Liver (tissue), 9 donors: ENCODE results near the gene KIAA1614. TPM values are rescaled to one million over a fixed set of nuclear protein-coding genes. Genes with fewer than 3 reads are reported as not detected.

Experiments
- DNase-seq: peaks from one replicate; pipeline ENCODE4 v3.0.0-alpha.2; 2017; ENCODE audit warnings: low spot score
- H3K27ac ChIP-seq, 2 donors: one replicate each; pipeline ENCODE4 v1.7.0; 2013; ENCODE audit warnings: inconsistent platforms in 2 of 2, low read length in 2 of 2, control low read depth in 1 of 2, low read depth in 1 of 2, mild to moderate bottlenecking in 1 of 2
- H3K27me3 ChIP-seq, 4 donors: one replicate each; pipeline versions ENCODE4 v1.6.1 to v1.7.0; 2013; ENCODE audit warnings: low read length in 3 of 4, inconsistent platforms in 1 of 4, mild to moderate bottlenecking in 1 of 4, moderate library complexity in 1 of 4; ENCODE audit not compliant: control insufficient read depth in 4 of 4, insufficient read depth in 4 of 4
- H3K36me3 ChIP-seq, 4 donors: one replicate each; pipeline versions ENCODE4 v1.6.1 to v1.7.0; 2013; ENCODE audit warnings: low read length in 3 of 4, mild to moderate bottlenecking in 3 of 4, low read depth in 1 of 4, moderate library complexity in 1 of 4; ENCODE audit not compliant: control insufficient read depth in 4 of 4, insufficient read depth in 3 of 4
- H3K4me1 ChIP-seq, 4 donors: one replicate each; pipeline versions ENCODE4 v1.6.1 to v1.7.0; 2013; ENCODE audit warnings: low read length in 3 of 4, mild to moderate bottlenecking in 3 of 4, moderate library complexity in 1 of 4; ENCODE audit not compliant: control insufficient read depth in 4 of 4, insufficient read depth in 4 of 4
- H3K4me3 ChIP-seq, 3 donors: one replicate each; pipeline versions ENCODE4 v1.6.1 to v1.7.0; 2013; ENCODE audit warnings: low read length in 3 of 3, control low read depth in 1 of 3, low read depth in 1 of 3, mild to moderate bottlenecking in 1 of 3
- H3K9ac ChIP-seq, 2 donors: one replicate each; pipeline ENCODE4 v1.7.0; 2013; ENCODE audit warnings: low read length in 2 of 2, mild to moderate bottlenecking in 2 of 2, moderate library complexity in 2 of 2, control low read depth in 1 of 2, low read depth in 1 of 2
- H3K9me3 ChIP-seq, 4 donors: one replicate each; pipeline versions ENCODE4 v1.6.1 to v1.7.0; 2013; ENCODE audit warnings: low read length in 3 of 4; ENCODE audit not compliant: control insufficient read depth in 4 of 4
- FOXA1 ChIP-seq: IDR thresholded peaks from 2 replicates; pipeline ENCODE4 v1.6.1; 2016; ENCODE audit warnings: antibody characterized with exemption
- FOXA2 ChIP-seq: IDR thresholded peaks from 2 replicates; pipeline ENCODE4 v1.6.1; 2016; ENCODE audit warnings: antibody characterized with exemption
- GABPA ChIP-seq, 2 donors: IDR thresholded peaks in 1 of 2; conservative IDR thresholded peaks in 1 of 2; 2 replicates each; pipeline ENCODE4 v1.6.1; 2016; ENCODE audit warnings: antibody characterized with exemption in 2 of 2, mild to moderate bottlenecking in 1 of 2, moderate library complexity in 1 of 2
- HNF4G ChIP-seq: IDR thresholded peaks from 2 replicates; pipeline ENCODE4 v1.6.1; 2016; ENCODE audit warnings: antibody characterized with exemption
- NR2F2 ChIP-seq: IDR thresholded peaks from 2 replicates; pipeline ENCODE4 v1.6.1; 2016; ENCODE audit warnings: antibody characterized with exemption
- SP1 ChIP-seq: IDR thresholded peaks from 2 replicates; pipeline ENCODE4 v1.6.1; 2018; ENCODE audit warnings: antibody characterized with exemption, mild to moderate bottlenecking
- TAF1 ChIP-seq: conservative IDR thresholded peaks from 2 replicates; pipeline ENCODE4 v1.6.1; 2016; ENCODE audit warnings: antibody characterized with exemption, mild to moderate bottlenecking
- YY1 ChIP-seq: IDR thresholded peaks from 2 replicates; pipeline ENCODE4 v1.6.1; 2016; ENCODE audit warnings: antibody characterized with exemption, mild to moderate bottlenecking
- WGBS: extraction: QIAGEN DNeasy Blood & Tissue Kit; methylation state at CpG from one replicate; pipeline ENCODE4 v1.1.7; 2013; 5-methylcytosine and 5-hydroxymethylcytosine counted together
- polyA plus RNA-seq, 2 donors: library from polyadenylated mRNA; stranded (reverse) in 1 of 2; unstranded in 1 of 2; fragments of 200-250 nt in 1 of 2; fragments of >200 nt in 1 of 2; fragmentation: Nextera tagmentation in 1 of 2; extraction: Ambion mirVana in 1 of 2; gene quantifications; one replicate each; pipeline versions ENCODE4 v1.2.1 to v1.2.3, GENCODE V29; 2013 to 2015
- total RNA-seq, 2 donors: library from RNA; depleted of rRNA; stranded (reverse); fragments of >200 nt; gene quantifications; one replicate each; pipeline ENCODE4 v1.2.3, GENCODE V29; 2014
- TF ChIP-seq, protein P1 (sequence below): IDR thresholded peaks from 2 replicates; pipeline ENCODE4 v1.6.1; 2016; ENCODE audit warnings: antibody characterized with exemption
- TF ChIP-seq, protein P2 (sequence below): fragments of 150-350 bp; IDR thresholded peaks from 2 replicates; pipeline ENCODE4 v1.5.1; 2017; ENCODE audit warnings: improper control_type of control experiment, low read depth, low read length; ENCODE audit not compliant: missing input control
- TF ChIP-seq, protein P3 (sequence below): IDR thresholded peaks from 2 replicates; pipeline ENCODE4 v1.6.1; 2016; ENCODE audit warnings: antibody characterized with exemption
- donor health status: healthy.
- donor health status: healthy.
- donor health status: healthy.
- donor health status: healthy.
- donor health status: healthy.

Gene KIAA1614
- total and polyA plus RNA-seq, 4 donors: 0.21 to 1.1 (median 0.40) TPM

DNA sequence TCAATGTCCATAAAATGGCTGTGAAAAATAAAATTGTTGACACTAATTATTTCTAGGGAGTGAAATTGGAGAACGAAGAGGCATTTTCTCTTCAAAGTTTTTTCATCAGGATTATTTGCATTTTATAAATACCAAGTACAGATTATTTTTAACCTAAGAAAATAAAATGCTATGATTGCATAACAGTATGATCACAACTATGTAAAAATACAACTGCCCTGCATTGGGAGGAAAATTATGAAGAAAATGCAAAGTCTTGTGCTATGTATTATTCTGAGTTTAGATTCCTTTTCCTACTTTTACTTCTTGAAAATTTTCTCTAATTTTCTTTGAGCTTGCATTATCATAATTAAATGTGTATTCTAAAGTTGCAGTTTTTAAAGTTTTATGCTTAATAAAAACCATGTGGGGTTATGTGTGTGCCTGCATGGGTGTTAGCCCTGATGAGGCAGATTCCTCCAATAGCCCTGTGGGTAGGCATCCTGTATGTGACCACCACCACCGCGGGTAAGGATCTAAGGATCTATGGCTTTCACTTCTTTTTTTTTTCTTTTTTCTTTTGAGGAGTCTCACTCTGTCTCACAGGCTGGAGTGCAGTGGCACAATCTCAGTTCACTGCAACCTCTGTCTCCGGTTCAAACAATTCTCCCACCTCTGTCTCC is 85.3 kb downstream of the KIAA1614 start:
- Histone ChIP-seq H3K27ac (no peak overlapping the region), H3K4me1 (no peaks in the 10 kb centered on the region), H3K4me3 (no peak overlapping the region), H3K9ac (no peak overlapping the region), H3K36me3 (peaks cover 5 to 14% (median 8%) of the 10 kb centered on the region in 4 donors), H3K27me3 (no peaks in the 10 kb centered on the region), H3K9me3 (no peaks in the 10 kb centered on the region)
- DNase-seq: no peak
- TF ChIP-seq, protein P1, sequence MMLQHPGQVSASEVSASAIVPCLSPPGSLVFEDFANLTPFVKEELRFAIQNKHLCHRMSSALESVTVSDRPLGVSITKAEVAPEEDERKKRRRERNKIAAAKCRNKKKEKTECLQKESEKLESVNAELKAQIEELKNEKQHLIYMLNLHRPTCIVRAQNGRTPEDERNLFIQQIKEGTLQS: no peak
- TF ChIP-seq FOXA1 (no peak), GABPA (IDR thresholded peaks at IDR 0.05 in 1 of 2, conservative IDR thresholded peaks at IDR 0.05 in 1 of 2) (no peak), FOXA2 (no peak), YY1 (no peak), TAF1 (no peak), HNF4G (no peak), SP1 (no peak), NR2F2 (no peak)
- TF ChIP-seq, protein P2, sequence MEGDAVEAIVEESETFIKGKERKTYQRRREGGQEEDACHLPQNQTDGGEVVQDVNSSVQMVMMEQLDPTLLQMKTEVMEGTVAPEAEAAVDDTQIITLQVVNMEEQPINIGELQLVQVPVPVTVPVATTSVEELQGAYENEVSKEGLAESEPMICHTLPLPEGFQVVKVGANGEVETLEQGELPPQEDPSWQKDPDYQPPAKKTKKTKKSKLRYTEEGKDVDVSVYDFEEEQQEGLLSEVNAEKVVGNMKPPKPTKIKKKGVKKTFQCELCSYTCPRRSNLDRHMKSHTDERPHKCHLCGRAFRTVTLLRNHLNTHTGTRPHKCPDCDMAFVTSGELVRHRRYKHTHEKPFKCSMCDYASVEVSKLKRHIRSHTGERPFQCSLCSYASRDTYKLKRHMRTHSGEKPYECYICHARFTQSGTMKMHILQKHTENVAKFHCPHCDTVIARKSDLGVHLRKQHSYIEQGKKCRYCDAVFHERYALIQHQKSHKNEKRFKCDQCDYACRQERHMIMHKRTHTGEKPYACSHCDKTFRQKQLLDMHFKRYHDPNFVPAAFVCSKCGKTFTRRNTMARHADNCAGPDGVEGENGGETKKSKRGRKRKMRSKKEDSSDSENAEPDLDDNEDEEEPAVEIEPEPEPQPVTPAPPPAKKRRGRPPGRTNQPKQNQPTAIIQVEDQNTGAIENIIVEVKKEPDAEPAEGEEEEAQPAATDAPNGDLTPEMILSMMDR: no peak
- TF ChIP-seq, protein P3, sequence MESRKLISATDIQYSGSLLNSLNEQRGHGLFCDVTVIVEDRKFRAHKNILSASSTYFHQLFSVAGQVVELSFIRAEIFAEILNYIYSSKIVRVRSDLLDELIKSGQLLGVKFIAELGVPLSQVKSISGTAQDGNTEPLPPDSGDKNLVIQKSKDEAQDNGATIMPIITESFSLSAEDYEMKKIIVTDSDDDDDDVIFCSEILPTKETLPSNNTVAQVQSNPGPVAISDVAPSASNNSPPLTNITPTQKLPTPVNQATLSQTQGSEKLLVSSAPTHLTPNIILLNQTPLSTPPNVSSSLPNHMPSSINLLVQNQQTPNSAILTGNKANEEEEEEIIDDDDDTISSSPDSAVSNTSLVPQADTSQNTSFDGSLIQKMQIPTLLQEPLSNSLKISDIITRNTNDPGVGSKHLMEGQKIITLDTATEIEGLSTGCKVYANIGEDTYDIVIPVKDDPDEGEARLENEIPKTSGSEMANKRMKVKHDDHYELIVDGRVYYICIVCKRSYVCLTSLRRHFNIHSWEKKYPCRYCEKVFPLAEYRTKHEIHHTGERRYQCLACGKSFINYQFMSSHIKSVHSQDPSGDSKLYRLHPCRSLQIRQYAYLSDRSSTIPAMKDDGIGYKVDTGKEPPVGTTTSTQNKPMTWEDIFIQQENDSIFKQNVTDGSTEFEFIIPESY: no peak
- 92% methylated on average over 4 of the region's 4 CpGs for WGBS

Other genes starting within 250 kb of the KIAA1614 start
- 10 to 100 TPM in 1 of 2 donors, 1 to 10 TPM in 1; 6.3 to 11.1 TPM for gene STX6, start 110.0 kb downstream of the KIAA1614 start, total RNA-seq
- 1 to 10 TPM; 1.6 to 2.2 TPM for gene STX6, start 110.0 kb downstream of the KIAA1614 start, polyA plus RNA-seq
- 1 to 10 TPM; 5.5 to 8.1 TPM for gene MR1, start 121.1 kb downstream of the KIAA1614 start, total RNA-seq
- gene MR1, start 121.1 kb downstream of the KIAA1614 start, polyA plus RNA-seq: 1 to 10 TPM; 5.5 to 6.6 TPM
- gene IER5, start 175.8 kb downstream of the KIAA1614 start, total RNA-seq: 1 to 10 TPM; 2.9 to 8.4 TPM
- 1 to 10 TPM in 1 of 2 donors, under 1 TPM in 1; 0.56 to 1.9 TPM for gene IER5, start 175.8 kb downstream of the KIAA1614 start, polyA plus RNA-seq